ENCODE data around the gene NUP214.

GRCh38 chr9:131281119-131281965 lies 156.0 kb downstream of the NUP214 start:
- TF ChIP-seq, protein P1, sequence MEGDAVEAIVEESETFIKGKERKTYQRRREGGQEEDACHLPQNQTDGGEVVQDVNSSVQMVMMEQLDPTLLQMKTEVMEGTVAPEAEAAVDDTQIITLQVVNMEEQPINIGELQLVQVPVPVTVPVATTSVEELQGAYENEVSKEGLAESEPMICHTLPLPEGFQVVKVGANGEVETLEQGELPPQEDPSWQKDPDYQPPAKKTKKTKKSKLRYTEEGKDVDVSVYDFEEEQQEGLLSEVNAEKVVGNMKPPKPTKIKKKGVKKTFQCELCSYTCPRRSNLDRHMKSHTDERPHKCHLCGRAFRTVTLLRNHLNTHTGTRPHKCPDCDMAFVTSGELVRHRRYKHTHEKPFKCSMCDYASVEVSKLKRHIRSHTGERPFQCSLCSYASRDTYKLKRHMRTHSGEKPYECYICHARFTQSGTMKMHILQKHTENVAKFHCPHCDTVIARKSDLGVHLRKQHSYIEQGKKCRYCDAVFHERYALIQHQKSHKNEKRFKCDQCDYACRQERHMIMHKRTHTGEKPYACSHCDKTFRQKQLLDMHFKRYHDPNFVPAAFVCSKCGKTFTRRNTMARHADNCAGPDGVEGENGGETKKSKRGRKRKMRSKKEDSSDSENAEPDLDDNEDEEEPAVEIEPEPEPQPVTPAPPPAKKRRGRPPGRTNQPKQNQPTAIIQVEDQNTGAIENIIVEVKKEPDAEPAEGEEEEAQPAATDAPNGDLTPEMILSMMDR (IDR thresholded peaks at IDR 0.05; ENCODE audit: insufficient read depth, low read length, poor library complexity, severe bottlenecking) = no peak
- no peak for TF ChIP-seq EZH2phosphoT487 (conservative IDR thresholded peaks at IDR 0.05; ENCODE audit: low read length)

Measured in SU-DHL-6 (cell line).